CD4-positive, alpha-beta memory T cell (primary cell): ENCODE results near the gene SPOCK2. TPM values are rescaled to one million over a fixed set of nuclear protein-coding genes. Genes with fewer than 3 reads are reported as not detected.

Experiments used
- CTCF ChIA-PET: fragments of 350-600 bp; sonication (Branson Sonifier 250); formaldehyde crosslinking; loops from one replicate; lab custom pipeline; 2021; ENCODE audit warnings: inconsistent platforms; ENCODE audit not compliant: partially characterized antibody; lab: Charles Lee
- POLR2A ChIA-PET: fragments of 350-600 bp; sonication (Branson Sonifier 250); formaldehyde crosslinking; loops from one replicate; lab custom pipeline; 2021; ENCODE audit not compliant: partially characterized antibody; lab: Charles Lee
- DNase-seq, 5 donors: peaks; one replicate each; pipeline versions ENCODE4 v3.0.0 to v3.0.0-alpha.2; 2020 to 2022; ENCODE audit warnings: mixed read lengths in 1 of 5
- H3K27ac ChIP-seq: one replicate; pipeline ENCODE4 v1.7.0; 2013; ENCODE audit warnings: low read depth, low read length
- H3K27me3 ChIP-seq: 2 replicates; pipeline ENCODE4 v1.7.0; 2013; ENCODE audit warnings: mild to moderate bottlenecking, low read length, moderate library complexity; ENCODE audit not compliant: insufficient read depth
- H3K36me3 ChIP-seq: 2 replicates; pipeline ENCODE4 v1.7.0; 2013; ENCODE audit warnings: mild to moderate bottlenecking, low read length, moderate library complexity; ENCODE audit not compliant: insufficient read depth
- H3K4me1 ChIP-seq: 2 replicates; pipeline ENCODE4 v1.7.0; 2013; ENCODE audit warnings: mild to moderate bottlenecking, low read length, moderate library complexity; ENCODE audit not compliant: insufficient read depth
- H3K4me3 ChIP-seq, 2 donors: one replicate each; pipeline ENCODE4 v1.7.0; 2013; ENCODE audit warnings: low read length in 2 of 2, mild to moderate bottlenecking in 1 of 2
- H3K9me3 ChIP-seq, 2 donors: one replicate each; pipeline ENCODE4 v1.7.0; 2013; ENCODE audit warnings: low read length in 2 of 2, control low read depth in 1 of 2; ENCODE audit not compliant: control insufficient read depth in 1 of 2
- H3K27ac Mint-ChIP-seq, 7 donors: one replicate each; pipeline ENCODE4 v1.8.0; 2020 to 2021; ENCODE audit warnings: mixed read lengths in 7 of 7, mild to moderate bottlenecking in 6 of 7, inconsistent platforms in 3 of 7, moderate library complexity in 3 of 7
- H3K27me3 Mint-ChIP-seq, 2 donors: one replicate each; pipeline ENCODE4 v1.8.0; 2020 to 2021; ENCODE audit warnings: mixed read lengths in 2 of 2
- H3K36me3 Mint-ChIP-seq, 2 donors: one replicate each; pipeline ENCODE4 v1.8.0; 2020 to 2021; ENCODE audit warnings: mixed read lengths in 2 of 2, inconsistent platforms in 1 of 2, mild to moderate bottlenecking in 1 of 2
- H3K4me1 Mint-ChIP-seq, 4 donors: one replicate each; pipeline ENCODE4 v1.8.0; 2020 to 2021; ENCODE audit warnings: mixed read lengths in 4 of 4, mild to moderate bottlenecking in 1 of 4
- H3K4me3 Mint-ChIP-seq, 8 donors: one replicate each; pipeline ENCODE4 v1.8.0; 2020 to 2021; ENCODE audit warnings: mixed read lengths in 8 of 8, mild to moderate bottlenecking in 7 of 8, moderate library complexity in 6 of 8, inconsistent platforms in 3 of 8
- H3K9me3 Mint-ChIP-seq, 8 donors: one replicate each; pipeline ENCODE4 v1.8.0; 2020 to 2021; ENCODE audit warnings: mixed read lengths in 8 of 8, mild to moderate bottlenecking in 5 of 8, inconsistent platforms in 3 of 8, moderate library complexity in 1 of 8
- intact Hi-C: fragments of 100-400 bp; cut with micrococcal nuclease; formaldehyde crosslinking; loops from one replicate; pipeline ENCODE4 v1.15.1; 2023
- polyA plus RNA-seq, 2 donors: library from polyadenylated mRNA; unstranded; fragments of 300-500 nt; fragmentation: Illumina TruSeq; gene quantifications; one replicate each; pipeline ENCODE4 v1.2.3, GENCODE V29; 2021
- total RNA-seq, 2 experiments: library from RNA; stranded (reverse); gene quantifications; one replicate each; pipeline ENCODE4 v1.2.3, GENCODE V29; 2021

The SPOCK2 gene
- total and polyA plus RNA-seq, 4 experiments from 2014 or later, result 174 to 556 (median 406) TPM

DNA sequence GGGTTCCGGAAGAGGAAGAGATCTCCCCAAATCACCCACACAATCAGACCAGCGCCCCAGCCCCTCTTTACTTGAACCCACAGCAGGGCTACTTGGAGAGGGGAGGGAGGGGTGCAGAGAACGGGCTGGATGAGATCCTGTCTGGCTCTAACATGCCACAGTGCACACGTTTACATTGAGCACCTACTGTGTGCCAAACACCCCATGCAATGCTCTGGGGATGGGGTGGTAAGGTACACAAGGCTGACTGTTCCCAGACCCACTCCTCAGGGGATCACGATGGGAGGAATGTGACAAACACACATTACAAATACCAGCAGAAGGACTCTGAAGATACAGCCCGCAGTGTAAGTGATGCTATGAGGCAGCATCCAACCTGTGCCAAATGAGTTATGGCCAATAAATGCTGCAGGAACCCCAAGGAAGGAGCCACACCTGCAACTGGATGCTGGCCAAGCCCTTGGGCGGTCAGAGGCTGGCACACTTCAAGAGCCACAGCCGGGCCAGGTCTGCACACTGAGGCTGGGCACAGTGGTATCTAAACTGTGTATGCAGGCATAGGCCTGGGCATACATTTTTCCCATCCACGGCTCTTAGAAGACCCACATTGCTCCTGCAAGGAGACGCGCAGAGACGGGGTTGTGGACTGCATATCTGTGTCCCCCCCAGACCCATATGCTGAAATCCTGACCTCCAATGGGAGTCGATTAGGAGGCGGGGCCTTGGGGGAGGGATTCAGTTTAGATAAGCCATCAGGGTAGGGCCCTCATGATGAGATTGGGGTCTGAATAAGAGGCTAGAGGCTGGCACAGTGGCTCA lies 6.4 kb downstream of the SPOCK2 start:
- intact Hi-C loops, result loop anchor here (10.0 kb wide), 1 partner anchor 337 kb away; no protein-coding TSS in a partner anchor
- peaks cover 28 to 81% of the 10 kb centered on the region in 2 donors for H3K36me3 Mint-ChIP-seq
- no peaks in the 10 kb centered on the region for H3K9me3 ChIP-seq
- ChIA-PET POLR2A (interaction anchor here (0.8 to 14.0 kb wide), 4 partner anchors 15 to 135 kb away, joined by 3 to 329 read pairs (median 178); partner anchors contain the start of genes ANAPC16 and ASCC1), CTCF (interaction anchor here (0.7 to 0.8 kb wide), 2 partner anchors 33 to 641 kb away, joined by 3 to 4 read pairs; no protein-coding TSS in a partner anchor)
- H3K27ac Mint-ChIP-seq, result peak overlapping the region; percentile 39 to 99 (median 90)
- H3K4me1 Mint-ChIP-seq, result peaks cover 67 to 98% (median 87%) of the 10 kb centered on the region in 4 donors
- peak overlapping the region; percentile 20 to 98 (median 88) for H3K4me3 Mint-ChIP-seq
- DNase-seq, result peak in 1 of 5 donors; percentile 6
- H3K27me3 Mint-ChIP-seq, result no peaks in the 10 kb centered on the region
- peaks cover 94% of the 10 kb centered on the region for H3K4me1 ChIP-seq
- H3K27ac ChIP-seq, result peak overlapping the region; percentile 94
- no peaks in the 10 kb centered on the region for H3K27me3 ChIP-seq
- no peaks in the 10 kb centered on the region for H3K9me3 Mint-ChIP-seq
- H3K4me3 ChIP-seq, result no peak overlapping the region
- peaks cover 56% of the 10 kb centered on the region for H3K36me3 ChIP-seq

DNA sequence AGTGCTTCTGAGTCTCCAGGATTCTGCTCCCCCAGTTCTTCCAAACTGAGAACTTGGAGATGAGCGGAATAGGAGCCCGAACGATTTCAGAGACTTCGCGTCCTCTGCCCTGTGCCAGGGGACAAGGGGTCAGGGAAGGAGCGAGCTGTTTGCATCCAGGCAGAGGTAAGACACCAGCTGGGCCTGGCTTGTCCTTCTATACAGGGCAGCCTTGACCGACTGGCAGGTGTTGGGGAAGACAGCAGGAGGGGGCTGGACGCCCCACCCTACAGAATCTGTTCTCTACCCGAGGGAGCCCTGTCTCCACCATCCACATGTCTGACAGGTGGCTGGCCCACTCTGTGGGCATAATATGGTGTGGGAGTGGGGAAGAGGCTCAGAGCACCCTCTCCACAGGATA lies 7.1 kb downstream of the SPOCK2 start:
- ChIA-PET CTCF (no interaction called here), POLR2A (no interaction called here)
- Mint-ChIP-seq H3K27me3 (no peaks in the 10 kb centered on the region), H3K27ac (peak overlapping the region; percentile 31 to 97 (median 88)), H3K9me3 (peaks cover 0 to 2% (median 0%) of the 10 kb centered on the region in 8 donors), H3K4me3 (peak overlapping the region; percentile 47 to 98 (median 76)), H3K36me3 (peaks cover 32 to 81% of the 10 kb centered on the region in 2 donors), H3K4me1 (peaks cover 68 to 99% (median 89%) of the 10 kb centered on the region in 4 donors)
- peak in 1 of 5 donors; percentile 7 for DNase-seq
- H3K4me1 ChIP-seq, result peaks cover 97% of the 10 kb centered on the region
- H3K9me3 ChIP-seq, result no peaks in the 10 kb centered on the region
- H3K27me3 ChIP-seq, result no peaks in the 10 kb centered on the region
- intact Hi-C loops, result loop anchor here (10.0 kb wide), 1 partner anchor 336 kb away; no protein-coding TSS in a partner anchor
- peaks cover 57% of the 10 kb centered on the region for H3K36me3 ChIP-seq
- H3K27ac ChIP-seq, result peak overlapping the region; percentile 94
- H3K4me3 ChIP-seq, result peak overlapping the region in 1 of 2 donors; percentile 25

DNA sequence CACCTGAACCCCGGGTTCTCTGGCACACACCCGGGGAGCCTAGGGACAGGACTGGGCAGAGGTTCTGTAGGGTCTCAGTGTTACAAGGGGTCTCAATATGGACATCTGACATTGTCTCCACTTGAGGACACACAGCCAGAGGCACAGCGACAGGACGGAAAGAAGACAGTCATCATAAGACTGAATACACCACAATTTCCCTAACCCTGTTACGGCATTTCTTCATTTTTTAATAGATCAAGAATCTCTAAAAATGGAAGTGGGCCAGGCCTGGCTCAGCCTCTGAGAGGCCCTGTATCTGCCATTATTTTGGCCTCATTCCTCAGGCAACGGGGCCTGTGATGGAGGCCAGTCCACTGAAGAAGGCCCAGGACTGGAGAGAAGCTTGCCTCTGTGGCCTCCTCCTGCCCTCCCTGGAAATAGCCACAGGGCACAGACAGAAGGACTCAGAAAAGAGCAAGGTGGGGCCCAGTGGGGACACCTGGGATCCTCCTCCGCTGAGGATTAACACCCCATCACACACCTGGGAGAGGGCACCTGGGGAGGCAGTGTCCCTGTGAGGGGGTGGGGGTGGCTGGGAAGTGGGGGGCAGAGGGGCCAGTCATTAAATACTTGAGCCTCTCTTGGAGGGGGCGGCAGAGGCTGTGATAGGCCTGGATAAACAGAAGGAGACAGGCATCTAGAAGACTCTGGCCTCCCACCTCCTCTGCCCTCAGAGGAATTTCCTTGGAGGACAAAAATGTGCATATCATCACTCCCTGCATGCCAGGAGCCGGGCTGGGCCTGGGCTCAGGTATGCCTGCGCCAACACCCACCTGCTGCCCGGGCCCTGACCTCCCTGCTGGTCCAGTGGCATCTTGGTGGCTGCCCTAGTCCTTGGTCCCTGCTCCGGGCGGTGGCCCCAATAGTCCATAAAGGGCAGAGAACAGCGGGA lies 8.0 kb downstream of the SPOCK2 start:
- peak in 1 of 5 donors; percentile 13 for DNase-seq

DNA sequence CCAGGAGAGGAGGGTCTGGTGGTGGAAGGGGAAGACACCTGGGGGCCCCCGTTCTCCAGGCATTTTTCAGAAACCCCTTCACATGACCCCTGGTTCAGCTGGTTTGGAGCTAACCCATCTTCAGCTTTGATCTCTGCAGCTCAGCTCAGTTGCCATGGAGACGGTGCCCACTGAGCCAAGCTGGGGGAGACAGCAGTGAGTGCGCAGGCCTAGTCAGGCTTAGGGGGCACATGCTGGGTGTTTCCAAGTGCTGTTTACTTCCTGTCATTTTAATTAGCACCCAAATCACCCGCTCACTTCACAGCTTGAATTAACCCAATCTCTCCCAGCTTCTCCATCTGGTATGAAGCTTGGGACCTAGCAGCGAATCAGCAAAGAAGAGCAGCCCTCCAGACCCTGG lies 9.0 kb downstream of the SPOCK2 start:
- ChIA-PET CTCF (interaction anchor here (0.8 to 2.5 kb wide), 10 partner anchors 9 to 265 kb away, joined by 3 to 12 read pairs (median 4); partner anchors contain the start of gene SPOCK2), POLR2A (interaction anchor here (0.8 to 2.8 kb wide), 12 partner anchors 9 to 258 kb away, joined by 3 to 53 read pairs (median 6); partner anchors contain the start of genes ANAPC16, ASCC1 and SPOCK2)
- DNase-seq, result peak; percentile 55 to 85 (median 71)
- Mint-ChIP-seq H3K27me3 (no peaks in the 10 kb centered on the region), H3K9me3 (peaks cover 0 to 4% (median 0%) of the 10 kb centered on the region in 8 donors), H3K27ac (peak overlapping the region; percentile 86 to 97 (median 93)), H3K4me3 (peak overlapping the region; percentile 47 to 96 (median 81)), H3K4me1 (peaks cover 59 to 99% (median 87%) of the 10 kb centered on the region in 4 donors), H3K36me3 (peaks cover 17 to 78% of the 10 kb centered on the region in 2 donors)
- intact Hi-C loops, result loop anchor here (1.0 kb wide), 1 partner anchor 8 kb away; no protein-coding TSS in a partner anchor
- H3K4me3 ChIP-seq, result peak overlapping the region in 1 of 2 donors; percentile 25
- peaks cover 55% of the 10 kb centered on the region for H3K36me3 ChIP-seq
- peak overlapping the region; percentile 94 for H3K27ac ChIP-seq
- no peaks in the 10 kb centered on the region for H3K27me3 ChIP-seq
- peaks cover 97% of the 10 kb centered on the region for H3K4me1 ChIP-seq
- H3K9me3 ChIP-seq, result no peaks in the 10 kb centered on the region

More for the DNA sequence above, 8.0 kb downstream of the SPOCK2 start:
- intact Hi-C loops, result loop anchor here (10.0 kb wide), 1 partner anchor 336 kb away; no protein-coding TSS in a partner anchor
- Histone ChIP-seq H3K9me3 (no peaks in the 10 kb centered on the region), H3K27ac (peak overlapping the region; percentile 94), H3K27me3 (no peaks in the 10 kb centered on the region), H3K36me3 (peaks cover 55% of the 10 kb centered on the region), H3K4me3 (peak overlapping the region in 1 of 2 donors; percentile 25), H3K4me1 (peaks cover 97% of the 10 kb centered on the region)
- POLR2A ChIA-PET, result interaction anchor here (0.6 to 2.8 kb wide), 10 partner anchors 9 to 255 kb away, joined by 3 to 53 read pairs (median 10); partner anchors contain the start of genes ANAPC16, ASCC1 and SPOCK2
- peaks cover 24 to 79% of the 10 kb centered on the region in 2 donors for H3K36me3 Mint-ChIP-seq
- H3K4me1 Mint-ChIP-seq, result peaks cover 64 to 99% (median 88%) of the 10 kb centered on the region in 4 donors
- H3K27me3 Mint-ChIP-seq, result no peaks in the 10 kb centered on the region
- CTCF ChIA-PET, result interaction anchor here (1.1 to 2.5 kb wide), 6 partner anchors 11 to 257 kb away, joined by 3 to 12 read pairs (median 8); no protein-coding TSS in a partner anchor
- peak overlapping the region; percentile 47 to 98 (median 81) for H3K4me3 Mint-ChIP-seq
- peak overlapping the region; percentile 86 to 97 (median 93) for H3K27ac Mint-ChIP-seq
- peaks cover 0 to 4% (median 0%) of the 10 kb centered on the region in 8 donors for H3K9me3 Mint-ChIP-seq

DNA sequence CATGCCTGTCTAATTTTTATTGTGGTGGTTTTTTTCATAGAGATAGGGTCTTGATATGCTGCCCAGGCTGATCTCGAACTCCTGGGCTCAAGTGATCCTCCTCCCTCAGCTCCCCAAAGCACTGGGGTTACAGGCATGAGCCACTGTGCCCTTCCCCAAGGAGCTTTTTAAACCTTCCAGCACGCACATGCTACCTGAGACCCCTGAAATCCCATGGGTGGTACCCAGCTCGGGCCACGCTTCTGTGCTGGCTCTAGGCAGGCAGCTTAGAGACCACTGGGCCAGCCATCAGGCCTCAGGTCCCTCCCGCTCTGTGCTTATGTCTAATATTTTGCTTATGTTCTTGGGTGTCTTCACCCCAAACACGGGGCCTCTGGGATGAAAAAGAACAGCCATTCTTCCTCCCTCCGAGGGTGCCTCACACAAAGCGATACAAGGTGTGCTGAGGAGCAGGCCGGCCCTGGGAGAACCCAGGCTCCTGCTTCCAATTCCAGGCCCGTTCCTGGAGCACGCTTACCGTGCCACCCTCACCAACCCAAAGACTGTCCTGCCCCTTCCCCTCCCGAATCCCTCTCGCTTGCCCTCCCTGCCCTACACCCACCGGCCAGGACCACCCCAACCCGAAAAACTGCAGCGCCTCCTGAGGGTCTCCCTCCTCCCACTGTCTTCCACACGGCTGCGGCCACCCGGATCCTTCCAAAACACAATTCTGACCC lies 10.9 kb downstream of the SPOCK2 start:
- Histone ChIP-seq H3K27me3 (no peaks in the 10 kb centered on the region), H3K27ac (peak overlapping the region; percentile 36), H3K36me3 (peaks cover 59% of the 10 kb centered on the region), H3K9me3 (no peaks in the 10 kb centered on the region), H3K4me1 (peaks cover 97% of the 10 kb centered on the region), H3K4me3 (no peak overlapping the region)
- H3K27ac Mint-ChIP-seq, result peak overlapping the region; percentile 26 to 97 (median 85)
- ChIA-PET POLR2A (interaction anchor here (1.0 to 22.3 kb wide), 9 partner anchors 10 to 244 kb away, joined by 3 to 329 read pairs (median 5); partner anchors contain the start of genes ANAPC16, ASCC1 and SPOCK2), CTCF (interaction anchor here (1.6 to 2.5 kb wide), 5 partner anchors 29 to 262 kb away, joined by 6 to 12 read pairs (median 7); no protein-coding TSS in a partner anchor)
- H3K27me3 Mint-ChIP-seq, result no peaks in the 10 kb centered on the region
- H3K4me1 Mint-ChIP-seq, result peaks cover 45 to 93% (median 78%) of the 10 kb centered on the region in 4 donors
- H3K9me3 Mint-ChIP-seq, result peaks cover 0 to 4% (median 0%) of the 10 kb centered on the region in 8 donors
- peak overlapping the region; percentile 45 to 77 (median 60) for H3K4me3 Mint-ChIP-seq
- intact Hi-C loops, result no loop called here
- H3K36me3 Mint-ChIP-seq, result peaks cover 16 to 78% of the 10 kb centered on the region in 2 donors
- DNase-seq, result peak in 1 of 5 donors; percentile 5
